Thoracic aorta (tissue), 2 donors: Measurements from ENCODE around the gene RASA3. TPM values are rescaled to one million over a fixed set of nuclear protein-coding genes. Genes with fewer than 3 reads are reported as not detected.
"Not testable (repeated sequence)": the region's sequence is repeated elsewhere in the genome, so short reads cannot be mapped to it uniquely, and the experiment has no call there.

Experiments used
- ATAC-seq: fragments of 150-250 bp; one replicate; pipeline ENCODE4 v1.8.0; 2017; ENCODE audit warnings: low read depth; ENCODE audit not compliant: insufficient number of reproducible peaks, low FRiP score
- DNase-seq: peaks from one replicate; pipeline ENCODE4 v3.0.0-alpha.2; 2020; ENCODE audit warnings: low spot score
- H3K27ac ChIP-seq, 2 donors: fragments of 200-600 bp; sonication (generic); 1 replicate in 1 of 2; 2 replicates in 1 of 2; pipeline ENCODE4 v1.5.1; 2016; ENCODE audit warnings: mild to moderate bottlenecking in 2 of 2, moderate library complexity in 2 of 2
- H3K27me3 ChIP-seq: fragments of 200-600 bp; sonication (generic); replicated peaks from 2 replicates; pipeline ENCODE4 v1.6.0; 2016; ENCODE audit warnings: mild to moderate bottlenecking; ENCODE audit not compliant: insufficient read depth
- H3K36me3 ChIP-seq: fragments of 200-600 bp; sonication (generic); one replicate; pipeline ENCODE4 v1.5.1; 2016
- H3K4me1 ChIP-seq, 2 donors: fragments of 200-600 bp; sonication (generic); 1 replicate in 1 of 2; 2 replicates in 1 of 2; pipeline versions ENCODE4 v1.5.1 to v1.6.0; 2016; ENCODE audit warnings: low read depth in 2 of 2, mild to moderate bottlenecking in 1 of 2; ENCODE audit not compliant: control insufficient read depth in 1 of 2
- H3K4me3 ChIP-seq: fragments of 200-600 bp; sonication (generic); 2 replicates; pipeline ENCODE4 v1.5.1; 2016; ENCODE audit warnings: mild to moderate bottlenecking
- H3K9me3 ChIP-seq: fragments of 200-600 bp; sonication (generic); 2 replicates; pipeline ENCODE4 v1.5.1; 2016
- CTCF ChIP-seq: fragments of 200-600 bp; sonication (generic); IDR thresholded peaks from one replicate; pipeline ENCODE4 v1.5.1; 2019; ENCODE audit warnings: antibody characterized with exemption
- total RNA-seq, 2 donors: library from RNA; depleted of rRNA; stranded (reverse); fragments of >200 nt; gene quantifications; one replicate each; pipeline versions ENCODE4 v1.1.0 to v1.2.3, GENCODE V29; 2016

RASA3 gene
- 10 to 100 TPM; 38.9 to 48.6 TPM for total RNA-seq

- ATAC-seq, result peak; percentile 45
- DNase-seq, result no peak
- peaks cover 25 to 35% of the 10 kb centered on the region in 2 donors for H3K4me1 ChIP-seq
Observed at GRCh38 chr13:114132419-114133121, at the start of gene RASA3. RASA3 (minus strand) TSS chr13:114132623; CDS start chr13:114132489, 134 bp downstream.

GRCh38 chr13:114179087-114179658 lies 46.8 kb upstream of the RASA3 start, which contains the start of gene CFAP97D2:
CFAP97D2 (plus strand) TSS chr13:114179257; CDS start chr13:114179331, 74 bp downstream.
- no peak for TF ChIP-seq CTCF
- Histone ChIP-seq H3K27me3 (no peaks in the 10 kb centered on the region), H3K4me1 (no peaks in the 10 kb centered on the region), H3K36me3 (no peaks in the 10 kb centered on the region), H3K9me3 (no peaks in the 10 kb centered on the region), H3K4me3 (no peak within 1 kb of the TSS), H3K27ac (no peak within 1 kb of the TSS)
- DNase-seq (no peak), ATAC-seq (no peak)

More at GRCh38 chr13:114132419-114133121, at the start of gene RASA3:
- H3K36me3 ChIP-seq, result no peaks in the 10 kb centered on the region
- H3K27me3 ChIP-seq, result no peaks in the 10 kb centered on the region
- peak within 1 kb of the TSS; percentile 70 to 75 for H3K27ac ChIP-seq
- H3K9me3 ChIP-seq, result no peaks in the 10 kb centered on the region
- peak within 1 kb of the TSS; percentile 75 for H3K4me3 ChIP-seq
- TF ChIP-seq CTCF, result no peak

GRCh38 chr13:114177245-114178010 lies 45.0 kb upstream of the RASA3 start:
- Histone ChIP-seq H3K4me3 (no peak overlapping the region), H3K9me3 (peaks cover 5% of the 10 kb centered on the region), H3K27me3 (no peaks in the 10 kb centered on the region), H3K4me1 (no peaks in the 10 kb centered on the region), H3K27ac (no peak overlapping the region), H3K36me3 (no peaks in the 10 kb centered on the region)
- DNase-seq (no peak), ATAC-seq (no peak)
- no peak for TF ChIP-seq CTCF

GRCh38 chr13:114176359-114176902 lies 44.0 kb upstream of the RASA3 start:
- not testable (repeated sequence) for H3K4me3 ChIP-seq, H3K27me3 ChIP-seq, H3K4me1 ChIP-seq, ATAC-seq, H3K9me3 ChIP-seq, H3K36me3 ChIP-seq, DNase-seq, H3K27ac ChIP-seq

- H3K27me3 ChIP-seq, result no peaks in the 10 kb centered on the region
- no peak overlapping the region for H3K4me3 ChIP-seq
- no peak for TF ChIP-seq CTCF
- no peak overlapping the region for H3K27ac ChIP-seq
- peaks cover 5% of the 10 kb centered on the region for H3K9me3 ChIP-seq
- H3K4me1 ChIP-seq, result no peaks in the 10 kb centered on the region
- no peaks in the 10 kb centered on the region for H3K36me3 ChIP-seq
- ATAC-seq (no peak), DNase-seq (no peak)
Observed at GRCh38 chr13:114174529-114174961, 42.1 kb upstream of the RASA3 start.
